ENCODE measurements around the gene ZNF708. TPM values are rescaled to one million over a fixed set of nuclear protein-coding genes. Genes with fewer than 3 reads are reported as not detected.

ZNF708 gene
- total and polyA plus RNA-seq, 2 of the 13 experiments (the other 11 are each of a cell fraction or from before 2014, with no cell fraction given) = 1.8 to 5.2 TPM

- peak; percentile 76; the same call in 1 of the 2 replicates for TF ChIP-seq ZNF788 (CRISPR knock-in tag; IDR thresholded peaks at IDR 0.05; ENCODE audit: borderline replicate concordance)
- TF ChIP-seq SOX6 (IDR thresholded peaks at IDR 0.05) = no peak
- peak; percentile 46 for TF ChIP-seq SOX6 (CRISPR knock-in tag; IDR thresholded peaks at IDR 0.05)
- TF ChIP-seq MIXL1 (CRISPR knock-in tag; IDR thresholded peaks at IDR 0.05) = no peak
- TF ChIP-seq MAZ (IDR thresholded peaks at IDR 0.05; ENCODE audit: borderline replicate concordance, low read depth, low read length) = no peak
- no peak for TF ChIP-seq MAZ (CRISPR knock-in tag; IDR thresholded peaks at IDR 0.05; ENCODE audit: low read depth)
- TF ChIP-seq NCOR1 (IDR thresholded peaks at IDR 0.05; ENCODE audit: borderline replicate concordance, low read length) = no peak
- TF ChIP-seq ZBTB34 (CRISPR knock-in tag; IDR thresholded peaks at IDR 0.05) = no peak
- no peak for TF ChIP-seq ZBTB3 (CRISPR knock-in tag; IDR thresholded peaks at IDR 0.05; ENCODE audit: borderline replicate concordance, low read depth)
- TF ChIP-seq MED1 (CRISPR knock-in tag; IDR thresholded peaks at IDR 0.05) = no peak
- TF ChIP-seq ZNF543 (CRISPR knock-in tag; IDR thresholded peaks at IDR 0.05) = peak; percentile 71; the same call in 1 of the 2 replicates
- TF ChIP-seq ZNF569 (CRISPR knock-in tag; IDR thresholded peaks at IDR 0.05; ENCODE audit: borderline replicate concordance) = no peak
- no peak for TF ChIP-seq ZNF274 (CRISPR knock-in tag; IDR thresholded peaks at IDR 0.05)
- no peak for TF ChIP-seq CENPBD1 (CRISPR knock-in tag; IDR thresholded peaks at IDR 0.05; ENCODE audit: borderline replicate concordance, low read depth)
- no peak for TF ChIP-seq ZNF414 (CRISPR knock-in tag; IDR thresholded peaks at IDR 0.05)
- TF ChIP-seq MTA3 (CRISPR knock-in tag; IDR thresholded peaks at IDR 0.05) = no peak
- TF ChIP-seq DPF2 (CRISPR knock-in tag; IDR thresholded peaks at IDR 0.05; ENCODE audit: borderline replicate concordance, low read depth) = no peak
- TF ChIP-seq ZNF615 (CRISPR knock-in tag; IDR thresholded peaks at IDR 0.05; ENCODE audit: borderline replicate concordance) = no peak
- TF ChIP-seq FUBP1 (CRISPR knock-in tag; IDR thresholded peaks at IDR 0.05; ENCODE audit: borderline replicate concordance) = no peak
- TF ChIP-seq TRIM22 (IDR thresholded peaks at IDR 0.05) = no peak
- peak; percentile 65; the same call in 1 of the 2 replicates for TF ChIP-seq DMAP1 (CRISPR knock-in tag; IDR thresholded peaks at IDR 0.05)
- no peak for TF ChIP-seq ZNF441 (CRISPR knock-in tag; IDR thresholded peaks at IDR 0.05; ENCODE audit: borderline replicate concordance)
- no peak for TF ChIP-seq NR1H2 (CRISPR knock-in tag; IDR thresholded peaks at IDR 0.05; ENCODE audit: borderline replicate concordance, low read depth)
Measured at GRCh38 chr19:21328885-21329605, at the start of gene ZNF708 (continued).
